Measurements from ENCODE around the gene ZDHHC6.
"Not testable (repeated sequence)": the region's sequence is repeated elsewhere in the genome, so short reads cannot be mapped to it uniquely, and the experiment has no call there.

The ZDHHC6 gene

DNA sequence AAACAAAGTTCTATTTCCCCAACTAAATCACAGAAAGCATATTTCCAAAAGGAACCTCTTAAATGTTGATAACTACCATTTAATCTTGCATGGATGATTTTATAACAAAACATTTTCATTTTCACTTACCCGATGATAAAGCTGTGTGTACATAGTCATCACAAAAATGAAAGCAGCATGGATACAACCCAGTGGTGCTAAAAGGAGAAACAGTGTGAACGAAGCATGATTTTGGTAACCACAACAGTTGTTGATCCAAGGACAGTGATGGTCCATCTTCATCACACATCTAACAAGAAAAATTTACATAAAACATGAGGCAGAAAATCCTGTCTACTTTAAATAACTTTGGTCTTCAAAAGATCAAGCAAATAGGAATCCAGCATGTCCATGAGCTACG is 4.7 kb downstream of the ZDHHC6 start:
- no peak for DNase-seq (ENCODE audit: low read depth)

DNA sequence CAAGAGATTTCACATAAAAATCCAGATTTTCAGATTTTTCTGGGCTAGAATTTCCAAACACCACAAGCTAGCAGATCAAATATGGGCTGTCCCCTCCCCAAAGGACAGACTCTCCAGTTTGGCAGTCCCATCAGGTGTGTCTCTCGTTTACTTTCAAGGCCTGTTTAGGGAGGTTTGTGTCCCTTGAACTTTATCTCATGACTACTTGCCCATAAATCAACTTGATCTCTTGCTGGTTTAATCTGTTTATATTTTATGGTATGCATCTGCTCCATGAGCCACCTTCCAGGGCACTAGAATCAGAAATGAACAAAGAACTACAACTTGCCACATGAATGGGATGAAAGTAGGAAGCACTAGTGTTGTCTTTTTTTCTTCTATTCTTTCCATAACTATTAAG is 5.2 kb downstream of the ZDHHC6 start:
- DNase-seq (ENCODE audit: low read depth), result no peak

DNA sequence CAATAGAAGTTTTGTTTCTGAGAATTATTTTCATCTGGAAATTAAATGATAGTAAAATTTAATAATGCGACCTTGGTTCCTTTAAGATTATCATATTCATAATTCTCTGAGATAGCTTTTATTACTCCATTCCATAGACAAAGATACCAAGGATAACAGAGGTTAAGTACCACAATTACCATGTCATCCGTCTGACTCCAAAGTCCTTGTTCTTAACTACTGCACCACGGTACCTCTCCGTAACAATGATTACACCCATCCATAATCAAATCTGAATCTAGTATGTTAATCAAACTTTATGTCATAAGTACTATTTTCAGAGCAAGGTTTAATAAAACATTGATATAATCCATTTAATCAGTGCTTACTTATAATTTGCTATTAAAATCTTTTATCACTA is 8.4 kb downstream of the ZDHHC6 start:
- DNase-seq (ENCODE audit: low read depth), result no peak

DNA sequence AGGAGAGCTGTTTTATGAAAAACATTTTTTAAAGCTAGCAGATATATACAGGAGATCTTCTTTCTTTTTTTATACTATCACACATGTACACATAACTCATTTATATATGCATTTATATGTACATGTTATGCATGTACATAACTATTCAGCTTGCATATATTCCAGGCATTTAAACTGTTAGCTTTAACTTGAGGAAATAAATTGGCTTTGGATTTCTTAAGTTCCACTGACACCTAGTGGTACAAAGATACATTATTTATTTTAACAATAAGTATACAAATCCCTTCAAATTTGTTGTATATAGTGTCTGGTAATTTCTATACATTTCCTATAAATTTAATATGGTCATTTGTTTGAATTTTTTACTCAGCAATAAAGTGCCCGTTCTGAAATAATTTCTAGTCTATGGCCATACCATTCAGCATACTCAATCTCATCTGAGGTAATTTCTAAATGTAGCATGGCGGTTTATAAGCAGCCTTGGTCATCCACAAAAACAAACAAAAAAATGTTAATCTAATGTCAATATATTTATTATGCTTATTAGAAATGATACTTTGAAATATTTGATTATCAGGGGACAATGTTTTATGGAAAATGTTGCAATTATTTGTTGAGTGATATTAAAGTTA is 11.6 kb downstream of the ZDHHC6 start:
- DNase-seq (ENCODE audit: low read depth), result no peak

DNA sequence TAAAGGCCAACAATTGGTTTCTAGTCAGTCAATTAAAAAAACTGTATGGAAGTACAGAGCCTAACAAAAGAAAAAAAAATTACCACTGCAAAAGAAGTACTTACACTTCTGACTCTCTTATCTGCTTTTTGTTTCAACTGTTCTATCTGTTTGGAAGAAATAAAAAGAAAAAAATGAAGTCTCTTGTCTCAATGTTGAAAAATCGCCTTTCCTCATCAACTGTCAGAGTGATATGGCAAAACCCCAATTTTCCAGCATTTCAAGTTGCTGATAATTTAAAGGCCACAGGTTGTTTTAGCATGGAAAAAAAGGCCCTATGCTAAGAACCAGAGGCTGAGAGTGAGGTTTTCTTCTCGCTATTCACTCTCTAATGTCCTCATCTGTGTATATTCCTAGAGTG is 13.6 kb downstream of the ZDHHC6 start:
- DNase-seq (ENCODE audit: low read depth), result no peak

DNA sequence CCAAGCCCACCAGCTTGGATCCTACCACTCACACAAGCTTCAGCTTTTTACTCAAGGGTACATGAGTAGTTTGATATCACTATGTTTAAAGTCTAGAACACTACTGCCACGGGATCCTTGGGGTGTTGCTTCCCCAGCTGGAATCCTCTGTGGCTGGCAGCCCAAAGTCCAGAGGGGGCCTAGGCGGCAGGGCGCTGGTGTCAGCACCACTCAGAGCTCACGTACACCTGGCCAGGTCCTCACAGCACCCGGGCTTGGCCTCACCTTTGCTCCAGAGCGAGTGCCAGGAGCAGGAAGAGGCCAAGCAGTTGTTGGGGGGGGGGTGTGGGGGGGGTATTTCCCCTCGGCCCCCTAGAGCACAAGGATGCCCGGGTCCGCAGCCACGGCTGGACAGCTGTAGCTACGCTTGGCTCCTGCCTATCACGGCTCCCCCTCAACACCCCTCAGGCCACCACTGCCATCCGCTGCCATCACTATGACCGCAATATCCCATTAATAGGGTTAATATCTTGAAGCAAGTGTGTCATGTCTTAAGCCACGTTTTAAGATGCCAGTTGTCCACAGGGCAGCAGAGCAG is 17.0 kb downstream of the ZDHHC6 start:
- DNase-seq (ENCODE audit: low read depth), result no peak

DNA sequence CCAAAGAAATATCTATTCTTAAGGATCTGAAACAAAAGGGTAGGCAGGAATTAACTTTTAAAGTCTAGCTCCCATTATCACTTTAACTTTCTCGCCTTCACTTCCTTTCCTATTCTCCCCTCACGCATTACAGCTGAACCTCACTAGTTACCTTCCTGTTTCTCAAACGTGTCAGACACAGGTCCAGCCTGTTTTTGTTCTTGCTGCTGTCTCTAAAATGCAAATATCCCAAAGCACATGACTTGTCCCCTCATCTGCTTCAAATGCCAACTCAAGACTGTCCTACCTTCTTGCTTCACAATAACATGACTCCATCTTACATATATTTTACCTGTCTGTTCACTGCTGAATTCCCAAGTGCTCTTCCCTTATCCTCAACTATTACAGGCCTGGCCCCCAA is 17.6 kb downstream of the ZDHHC6 start:
- no peak for DNase-seq (ENCODE audit: low read depth)

DNA sequence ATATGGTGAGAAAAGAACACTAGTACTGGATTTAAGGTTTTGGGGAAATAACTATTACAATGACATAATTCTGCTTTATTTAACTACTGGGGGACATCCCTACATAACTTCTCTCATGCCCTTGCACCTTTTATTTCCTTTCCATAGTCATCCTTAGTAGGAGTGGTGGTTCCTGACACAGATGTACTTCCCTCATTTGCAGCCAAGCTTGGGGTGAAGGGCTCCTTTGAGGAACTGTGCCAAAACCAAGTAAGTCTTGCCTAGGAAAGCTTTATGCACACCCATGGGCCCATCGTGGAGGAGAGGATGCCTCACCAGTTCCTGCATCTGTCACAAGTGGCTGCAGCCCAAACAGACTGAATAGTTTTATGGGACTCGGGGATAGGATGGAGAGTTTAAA is 20.6 kb downstream of the ZDHHC6 start:
- DNase-seq (ENCODE audit: low read depth), result no peak

DNA sequence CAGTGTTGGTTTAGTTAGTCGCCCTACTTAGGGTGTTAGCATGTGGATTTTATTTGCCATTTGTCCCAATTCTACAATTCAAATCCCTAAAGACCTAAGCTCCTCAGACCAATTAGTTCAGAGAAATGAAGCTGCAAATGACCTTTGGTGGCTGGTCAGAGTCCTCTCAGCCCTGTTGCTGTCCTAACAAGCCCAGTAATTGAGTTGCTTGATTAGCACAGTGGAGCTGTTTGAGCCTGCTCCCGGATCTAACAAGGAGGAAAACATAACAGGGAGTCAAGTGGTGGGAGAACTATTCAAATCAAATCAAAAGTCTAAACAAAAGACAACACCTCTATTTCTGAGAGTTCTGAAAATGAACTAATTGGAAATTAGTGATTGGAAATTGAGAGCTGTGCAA is 22.1 kb downstream of the ZDHHC6 start:
- no peak for DNase-seq (ENCODE audit: low read depth)

DNA sequence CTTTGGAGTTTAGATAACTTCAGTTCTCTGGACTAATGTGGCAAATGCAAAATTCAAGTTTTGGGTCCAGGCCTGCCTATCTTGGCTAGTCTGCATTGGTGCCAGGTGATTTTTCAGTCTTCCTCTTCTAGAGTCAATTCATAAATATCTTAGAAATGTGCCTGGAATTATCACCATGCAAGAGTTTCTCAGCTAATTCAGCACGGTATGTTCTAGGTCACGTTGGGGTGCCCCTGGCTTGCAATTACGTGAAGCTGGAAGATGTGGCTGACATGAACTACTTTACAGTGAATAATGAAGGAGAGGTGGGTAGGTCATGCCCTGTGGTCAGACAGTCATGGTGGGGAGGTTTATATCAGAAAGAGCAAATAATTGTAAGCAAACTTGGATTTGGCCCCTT is 25.0 kb downstream of the ZDHHC6 start:
- no peak for DNase-seq (ENCODE audit: low read depth)

DNA sequence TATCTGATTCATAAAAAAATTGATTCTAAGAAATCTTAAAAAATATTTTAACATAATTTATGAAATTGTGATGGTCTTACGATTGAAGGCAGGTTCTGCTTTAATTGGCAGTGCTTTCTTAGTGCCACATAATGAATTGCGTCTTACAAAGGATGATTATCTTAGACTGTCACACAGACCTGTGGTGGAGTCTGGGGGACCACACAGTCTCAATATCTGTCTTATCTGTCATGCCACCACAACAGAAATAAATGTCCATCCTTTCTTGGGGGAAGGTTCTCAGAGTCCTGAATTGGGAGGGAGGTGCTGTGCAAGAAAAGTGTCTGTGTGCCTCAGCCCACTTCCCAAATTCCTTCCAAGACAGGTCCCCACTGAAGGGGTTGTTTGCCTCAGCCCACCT is 34.0 kb downstream of the ZDHHC6 start:
- DNase-seq (ENCODE audit: low read depth), result no peak

DNA sequence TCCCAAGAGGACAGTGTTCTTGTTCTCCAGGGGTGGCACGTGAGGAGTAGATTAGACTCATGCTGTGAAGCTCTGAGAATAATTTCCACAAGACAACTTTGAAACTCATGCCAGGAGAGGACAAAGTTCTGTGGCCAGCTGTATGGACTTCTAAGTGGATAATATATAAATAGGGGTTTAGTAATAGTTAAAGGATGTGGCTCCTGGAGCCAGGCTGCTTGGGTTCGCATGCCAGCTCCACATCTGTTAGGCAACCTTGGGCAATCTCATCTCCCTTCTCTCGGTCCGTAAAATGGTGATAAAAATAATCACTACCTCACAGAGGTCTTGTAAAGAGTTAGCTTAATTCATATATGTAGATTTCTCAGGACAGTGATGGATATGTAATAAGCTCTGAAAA is 37.0 kb downstream of the ZDHHC6 start:
- DNase-seq (ENCODE audit: low read depth), result no peak

DNA sequence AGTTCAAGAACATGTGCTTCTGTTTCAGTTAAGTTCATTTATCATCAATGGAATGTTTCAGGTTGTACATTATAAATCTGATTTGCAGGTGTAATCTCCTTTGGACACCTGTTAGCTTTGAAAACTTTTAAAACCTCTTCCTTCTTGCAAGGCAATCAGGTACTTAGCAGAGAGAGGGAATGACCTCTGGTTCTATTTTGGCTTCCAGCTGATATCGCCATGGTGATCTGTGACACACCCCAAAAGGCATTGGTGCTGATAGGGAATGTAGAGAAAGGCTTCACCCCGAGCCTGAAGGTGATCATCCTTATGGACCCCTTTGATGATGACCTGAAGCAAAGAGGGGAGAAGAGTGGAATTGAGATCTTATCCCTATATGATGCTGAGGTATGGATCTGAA is 37.4 kb downstream of the ZDHHC6 start:
- DNase-seq (ENCODE audit: low read depth), result no peak

DNA sequence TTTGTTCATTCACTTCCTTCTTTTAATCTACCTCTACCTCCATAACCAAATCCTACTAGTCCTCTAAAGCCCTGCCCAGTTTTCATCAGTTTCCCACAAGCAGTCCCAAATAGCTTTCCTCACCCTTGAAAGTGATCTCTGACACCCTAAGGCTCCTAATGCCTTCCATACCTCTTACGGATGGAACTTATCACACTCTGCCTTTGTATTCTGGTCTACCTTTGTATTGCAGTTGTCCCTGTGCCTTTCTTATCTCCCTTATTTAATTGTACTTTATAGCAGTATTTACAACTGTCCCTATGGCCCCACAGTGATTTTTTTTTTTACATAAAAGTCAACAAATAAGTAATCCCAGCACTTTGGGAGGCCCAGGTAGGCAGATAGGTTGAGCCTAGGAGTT is 39.0 kb downstream of the ZDHHC6 start:
- DNase-seq (ENCODE audit: low read depth), result no peak

DNA sequence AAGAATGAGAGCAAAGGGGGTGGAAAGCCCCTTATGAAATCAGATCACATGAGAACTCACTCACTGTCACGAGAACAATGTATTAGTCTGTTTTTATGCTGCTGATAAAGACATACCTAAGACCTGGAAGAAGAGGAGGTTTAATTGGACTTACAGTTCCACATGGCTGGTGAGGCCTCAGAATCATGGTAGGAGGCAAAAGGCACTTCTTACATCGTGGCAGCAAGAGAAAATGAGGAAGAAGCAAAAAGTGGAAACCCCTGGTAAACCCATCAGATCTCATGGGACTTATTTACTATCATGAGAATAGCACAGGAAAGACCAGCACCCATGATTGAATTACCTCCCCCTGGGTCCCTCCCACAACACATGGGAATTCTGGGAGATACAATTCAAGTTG is 39.9 kb downstream of the ZDHHC6 start:
- not testable (repeated sequence) for DNase-seq (ENCODE audit: low read depth)

DNA sequence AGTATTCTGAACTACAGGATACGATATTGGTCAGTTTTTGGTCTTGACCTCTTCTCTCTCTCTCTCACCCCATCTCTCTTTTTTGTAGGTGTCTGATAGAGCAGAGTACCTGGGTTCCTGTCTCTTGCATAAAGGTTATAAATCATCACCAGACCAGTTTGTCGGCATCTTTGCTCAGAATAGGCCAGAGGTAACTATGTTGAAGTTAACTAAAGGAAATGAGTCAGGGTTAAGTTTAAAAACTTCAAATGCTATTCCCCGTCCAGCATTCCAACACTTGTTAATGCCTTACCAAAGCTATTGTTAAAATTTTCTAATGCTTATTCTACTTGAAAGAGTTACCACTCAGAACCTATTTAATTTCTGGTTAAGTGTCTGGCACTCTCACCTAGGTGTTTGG is 42.1 kb downstream of the ZDHHC6 start:
- DNase-seq (ENCODE audit: low read depth), result no peak

DNA sequence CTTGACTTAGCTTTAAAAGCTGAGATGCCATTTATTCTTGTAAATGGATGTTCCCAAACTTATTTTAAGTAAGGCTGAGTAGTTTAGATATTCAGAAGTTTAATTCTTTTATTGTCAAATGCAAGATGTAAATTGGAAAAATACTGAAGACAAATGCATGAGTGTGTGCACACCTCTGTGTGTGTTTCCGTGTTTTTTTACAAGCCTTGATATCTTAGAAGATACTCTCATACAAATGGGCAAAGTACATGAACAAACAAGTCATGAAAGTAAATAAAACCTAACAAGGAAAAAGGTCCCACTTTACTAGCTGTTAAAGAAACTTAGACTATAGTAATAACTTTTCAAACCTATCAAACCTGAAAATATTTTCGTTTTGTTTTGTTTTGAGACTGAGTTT is 43.8 kb downstream of the ZDHHC6 start:
- no peak for DNase-seq (ENCODE audit: low read depth)

DNA sequence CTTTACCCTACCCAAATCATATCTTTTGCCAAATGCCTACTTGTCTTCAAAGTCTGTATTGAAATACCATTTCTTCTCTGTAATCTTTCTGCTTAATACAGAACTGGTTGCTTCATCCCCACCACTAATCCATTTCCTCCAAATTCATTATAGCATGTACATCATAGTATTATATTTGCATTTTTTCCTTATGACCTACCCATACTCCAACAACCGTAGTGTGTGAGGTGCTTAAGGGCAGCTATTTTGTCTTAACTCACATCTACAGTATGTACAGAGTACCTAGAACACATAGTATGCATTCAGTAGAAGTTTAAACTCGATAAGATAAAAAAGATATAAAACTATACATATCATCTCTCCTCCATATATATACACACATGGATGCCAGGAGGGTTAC is 49.1 kb downstream of the ZDHHC6 start:
- DNase-seq (ENCODE audit: low read depth), result no peak

DNA sequence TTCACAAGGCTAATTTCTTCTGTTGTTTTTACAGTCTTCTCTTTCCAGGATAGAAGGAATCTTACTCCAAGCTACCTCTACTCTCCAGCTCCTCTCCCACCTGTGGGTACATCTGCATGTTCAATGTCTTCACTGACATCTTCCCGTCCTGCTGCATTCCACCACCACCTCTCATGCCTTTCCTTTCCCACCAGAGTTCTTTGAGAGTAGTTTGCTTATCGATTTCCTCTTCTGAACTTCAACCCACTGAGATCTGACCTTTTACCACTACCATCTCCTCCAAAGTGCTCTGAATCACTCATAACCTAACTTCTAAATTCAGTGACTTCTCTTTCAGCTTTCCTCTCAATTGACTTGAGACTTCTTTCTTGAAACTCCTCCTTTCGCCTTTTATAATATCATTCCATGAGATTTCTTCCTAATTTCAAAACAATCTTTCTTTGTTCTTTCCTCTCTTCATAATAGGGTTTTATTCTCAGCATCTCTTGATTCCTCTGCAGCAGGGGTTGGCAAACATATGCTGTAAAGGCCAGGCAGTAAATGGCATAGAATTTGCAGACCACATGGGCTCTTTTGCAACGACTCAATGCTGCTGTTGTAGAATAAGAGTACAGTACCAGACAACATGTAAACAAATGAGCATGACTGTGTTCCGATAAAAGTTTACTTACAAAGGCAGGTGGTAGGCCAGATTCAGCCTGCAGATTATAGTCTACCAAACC is 50.7 kb downstream of the ZDHHC6 start:
- DNase-seq (ENCODE audit: low read depth), result no peak

DNA sequence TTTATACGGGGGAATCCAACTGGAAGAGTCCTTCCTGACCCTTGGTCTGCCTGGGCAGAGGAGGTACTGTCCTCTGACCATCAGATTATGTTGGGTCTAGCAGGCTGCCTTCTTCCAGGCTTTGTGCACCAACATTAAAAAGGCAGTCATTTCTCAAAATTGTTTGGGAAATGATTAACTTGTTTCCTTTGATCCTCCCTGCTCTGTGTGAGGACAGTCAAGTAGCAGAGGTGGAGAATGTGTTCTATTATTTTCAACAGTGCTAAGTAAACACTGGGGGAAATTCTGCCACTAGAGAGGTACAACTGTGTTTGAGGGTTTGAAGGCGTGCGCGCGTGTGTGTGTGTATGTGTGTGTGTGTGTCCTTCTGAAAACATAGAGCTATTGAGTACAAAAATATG is 52.2 kb downstream of the ZDHHC6 start:
- no peak for DNase-seq (ENCODE audit: low read depth)

DNA sequence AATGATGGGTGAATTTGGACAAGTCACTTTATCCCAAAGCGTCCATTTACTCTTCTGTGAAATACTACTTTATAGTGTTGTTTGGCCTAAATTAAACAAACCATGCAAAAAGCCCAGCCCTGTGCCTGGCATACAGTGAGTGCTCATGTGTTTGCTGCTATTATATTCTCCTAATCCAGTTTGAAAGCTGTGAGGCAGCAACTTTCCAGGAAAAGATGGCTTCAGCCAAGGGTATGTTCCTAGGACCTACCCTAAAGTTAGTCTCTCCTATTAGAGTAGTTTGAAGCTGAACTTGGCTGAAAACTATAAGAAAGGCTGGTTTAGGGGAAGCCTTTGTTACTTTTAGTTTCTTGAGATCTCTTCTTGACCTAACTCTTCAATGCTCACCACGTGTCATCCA is 52.9 kb downstream of the ZDHHC6 start:
- DNase-seq (ENCODE audit: low read depth), result no peak

DNA sequence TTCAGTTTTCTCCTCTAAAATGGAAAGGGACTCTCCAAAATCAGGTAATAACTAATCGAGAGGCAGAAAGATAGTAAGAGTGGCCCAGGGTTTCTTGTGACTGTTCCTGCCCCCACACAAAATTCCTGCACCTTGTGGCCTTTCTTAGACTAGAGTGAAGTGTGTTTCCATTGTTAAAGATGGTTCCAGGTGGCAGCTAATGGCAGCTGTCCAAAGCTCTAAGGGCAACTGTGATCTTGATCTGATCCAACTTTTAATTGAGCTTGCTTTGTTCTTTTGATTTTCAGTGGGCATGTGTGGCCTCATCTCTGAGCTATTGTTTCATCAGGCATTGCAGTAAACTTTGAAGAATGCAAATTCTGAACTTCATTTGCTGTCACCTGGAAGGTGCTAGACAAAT is 53.4 kb downstream of the ZDHHC6 start:
- no peak for DNase-seq (ENCODE audit: low read depth)

DNA sequence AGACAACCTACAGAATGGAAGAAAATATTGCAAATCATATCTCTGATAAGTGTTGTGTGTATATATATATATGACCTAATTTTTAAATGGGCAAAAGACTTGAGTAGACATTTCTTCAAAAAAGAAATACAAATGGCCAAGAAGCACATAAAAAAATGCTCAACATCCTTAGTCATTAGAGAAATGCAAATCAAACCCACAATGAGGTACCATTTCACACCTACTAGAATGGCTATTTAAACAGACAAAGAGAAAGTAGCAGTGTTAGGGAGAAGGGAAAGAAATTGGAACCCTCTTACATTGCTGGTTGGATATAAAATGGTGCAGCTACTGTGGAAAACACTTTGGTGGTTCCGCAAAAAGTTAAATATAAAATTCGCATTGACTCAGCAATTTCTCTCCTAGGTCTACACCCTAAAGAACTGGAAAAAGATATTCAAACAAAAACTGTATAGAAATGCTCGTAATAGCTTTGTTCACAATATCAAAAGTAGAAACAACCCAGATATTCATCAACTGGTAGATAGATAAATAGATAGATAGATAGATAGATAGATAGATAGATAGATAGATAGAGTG is 56.5 kb downstream of the ZDHHC6 start:
- DNase-seq (ENCODE audit: low read depth), result no peak

Measured in stimulated activated CD8-positive, alpha-beta memory T cell treated with anti-CD3 and anti-CD28 coated beads, Interleukin-15, amount 100 ng/mL, for 1 hour (primary cell).